ENCODE results near the gene MSRB2.

Gene MSRB2

DNA sequence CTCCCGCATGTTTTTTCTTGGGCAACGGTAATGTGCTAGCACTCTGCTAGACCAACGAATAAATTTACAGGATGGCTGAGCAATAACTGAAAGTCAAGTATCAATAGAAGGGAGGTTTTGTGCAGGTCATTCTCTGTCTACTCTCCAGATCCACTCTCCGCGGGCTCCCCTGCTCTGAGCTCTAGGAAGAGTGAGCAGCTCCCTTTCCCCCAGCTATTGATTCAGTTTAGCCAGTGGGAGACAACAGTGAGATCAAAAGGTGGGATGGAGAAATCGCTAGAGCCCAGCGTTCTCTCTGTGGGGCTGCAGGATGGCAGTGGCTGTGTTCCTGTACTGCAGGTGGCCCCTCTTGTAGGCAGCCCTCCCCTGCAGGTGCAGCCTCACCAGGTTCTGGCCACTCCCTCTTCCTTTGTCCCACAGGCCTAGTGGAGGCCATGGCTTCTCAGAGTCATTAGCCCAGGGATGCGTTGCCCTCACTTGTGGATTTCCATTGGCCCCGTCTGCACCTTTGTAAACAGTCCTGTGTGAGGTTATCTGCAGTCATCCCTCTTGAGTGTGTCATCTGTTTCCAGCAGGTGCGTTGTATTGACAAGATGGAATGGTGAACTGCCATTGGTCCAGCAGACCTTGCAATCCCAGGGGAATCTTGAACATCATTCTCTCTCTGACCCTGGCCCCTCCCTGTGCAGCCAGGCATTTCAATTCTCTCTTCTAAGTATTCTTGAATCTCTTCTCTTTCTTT, 11.1 kb downstream of the MSRB2 start:
- no peak overlapping the region for H2AFZ ChIP-seq (ENCODE audit: low read length)
- no peak overlapping the region for H3K4me2 ChIP-seq (ENCODE audit: low read length)
- 0 out of 2 replicates have a peak, but pooled peaks cover 4% of the 10 kb centered on the region for H3K36me3 ChIP-seq (ENCODE audit: insufficient read depth, low read length)
- H3K4me3 ChIP-seq (ENCODE audit: low read depth, low read length, poor library complexity, severe bottlenecking), result no peak overlapping the region
- no peak overlapping the region for H3K27ac ChIP-seq (ENCODE audit: low read depth, low read length, poor library complexity, severe bottlenecking)
- H3F3A ChIP-seq (ENCODE audit: insufficient read depth, low read length), result no peaks in the 10 kb centered on the region
- no peaks in the 10 kb centered on the region for H3K9me2 ChIP-seq (ENCODE audit: low read depth, low read length)
- H3K9ac ChIP-seq (ENCODE audit: low read length), result no peak overlapping the region
- TF ChIP-seq, protein P1, sequence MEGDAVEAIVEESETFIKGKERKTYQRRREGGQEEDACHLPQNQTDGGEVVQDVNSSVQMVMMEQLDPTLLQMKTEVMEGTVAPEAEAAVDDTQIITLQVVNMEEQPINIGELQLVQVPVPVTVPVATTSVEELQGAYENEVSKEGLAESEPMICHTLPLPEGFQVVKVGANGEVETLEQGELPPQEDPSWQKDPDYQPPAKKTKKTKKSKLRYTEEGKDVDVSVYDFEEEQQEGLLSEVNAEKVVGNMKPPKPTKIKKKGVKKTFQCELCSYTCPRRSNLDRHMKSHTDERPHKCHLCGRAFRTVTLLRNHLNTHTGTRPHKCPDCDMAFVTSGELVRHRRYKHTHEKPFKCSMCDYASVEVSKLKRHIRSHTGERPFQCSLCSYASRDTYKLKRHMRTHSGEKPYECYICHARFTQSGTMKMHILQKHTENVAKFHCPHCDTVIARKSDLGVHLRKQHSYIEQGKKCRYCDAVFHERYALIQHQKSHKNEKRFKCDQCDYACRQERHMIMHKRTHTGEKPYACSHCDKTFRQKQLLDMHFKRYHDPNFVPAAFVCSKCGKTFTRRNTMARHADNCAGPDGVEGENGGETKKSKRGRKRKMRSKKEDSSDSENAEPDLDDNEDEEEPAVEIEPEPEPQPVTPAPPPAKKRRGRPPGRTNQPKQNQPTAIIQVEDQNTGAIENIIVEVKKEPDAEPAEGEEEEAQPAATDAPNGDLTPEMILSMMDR (IDR thresholded peaks at IDR 0.05; ENCODE audit: low read length), result no peak
- no peak for TF ChIP-seq EZH2 (IDR thresholded peaks at IDR 0.05; ENCODE audit: borderline replicate concordance, low read length)
- H4K20me1 ChIP-seq (ENCODE audit: insufficient read depth, low read length), result no peaks in the 10 kb centered on the region
- H3K4me1 ChIP-seq (ENCODE audit: insufficient read depth, low read length, severe bottlenecking), result no peaks in the 10 kb centered on the region
- H3K79me2 ChIP-seq (ENCODE audit: insufficient read depth, low read length), result no peaks in the 10 kb centered on the region
- no peaks in the 10 kb centered on the region for H3K9me3 ChIP-seq (ENCODE audit: low read length)
- no peaks in the 10 kb centered on the region for H3K27me3 ChIP-seq (ENCODE audit: insufficient read depth, low read length)

DNA sequence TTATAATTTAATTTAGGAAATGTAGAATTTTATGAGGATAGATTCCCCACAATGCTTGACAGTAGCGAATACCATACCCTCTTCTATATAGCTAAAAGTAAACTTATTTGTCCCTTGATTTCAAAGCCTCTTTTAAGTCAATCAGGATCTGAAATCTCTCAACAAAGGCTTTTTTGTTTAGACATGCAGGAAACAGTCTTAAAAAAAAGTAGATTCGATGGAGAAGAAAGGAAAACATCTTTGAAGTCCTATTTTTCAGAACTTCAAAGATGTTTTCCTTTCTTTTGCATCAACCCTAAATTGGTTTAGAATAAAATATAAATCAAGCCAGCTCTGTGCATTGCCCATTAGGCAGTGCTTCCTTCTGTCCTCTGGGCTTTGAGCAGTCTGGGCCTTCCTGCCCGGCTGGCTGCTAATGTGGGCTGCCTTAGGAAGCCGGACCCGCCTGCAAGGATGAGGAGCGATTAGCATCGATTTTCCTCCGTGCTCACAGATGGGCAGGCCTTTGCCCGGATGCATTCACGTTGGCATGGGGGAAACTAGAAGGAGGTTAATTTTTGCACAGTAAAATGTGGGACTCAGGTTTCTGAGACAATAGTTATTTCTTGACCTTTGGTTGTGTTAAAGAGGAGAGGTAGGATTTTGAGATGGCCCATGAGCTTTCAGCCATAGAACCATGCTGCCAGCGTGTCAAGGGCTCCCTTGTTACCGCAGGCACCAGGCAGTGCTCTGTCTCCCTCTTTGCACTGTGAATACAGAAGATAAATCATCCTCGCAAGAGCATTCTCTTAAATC, 15.5 kb downstream of the MSRB2 start:
- Histone ChIP-seq H3K9ac (ENCODE audit: low read length) (no peak overlapping the region), H3K9me2 (ENCODE audit: low read depth, low read length) (no peaks in the 10 kb centered on the region), H3K9me3 (ENCODE audit: low read length) (no peaks in the 10 kb centered on the region), H3K4me1 (ENCODE audit: insufficient read depth, low read length, severe bottlenecking) (no peaks in the 10 kb centered on the region), H3K79me2 (ENCODE audit: insufficient read depth, low read length) (no peaks in the 10 kb centered on the region), H3K4me2 (ENCODE audit: low read length) (no peak overlapping the region), H2AFZ (ENCODE audit: low read length) (no peak overlapping the region), H3K27ac (ENCODE audit: low read depth, low read length, poor library complexity, severe bottlenecking) (no peak overlapping the region), H3K4me3 (ENCODE audit: low read depth, low read length, poor library complexity, severe bottlenecking) (no peak overlapping the region), H3F3A (ENCODE audit: insufficient read depth, low read length) (no peaks in the 10 kb centered on the region), H3K36me3 (ENCODE audit: insufficient read depth, low read length) (0 out of 2 replicates have a peak, but pooled peaks cover 4% of the 10 kb centered on the region), H4K20me1 (ENCODE audit: insufficient read depth, low read length) (no peaks in the 10 kb centered on the region), H3K27me3 (ENCODE audit: insufficient read depth, low read length) (no peaks in the 10 kb centered on the region)
- TF ChIP-seq, protein P1 (IDR thresholded peaks at IDR 0.05; ENCODE audit: low read length), result no peak
- TF ChIP-seq EZH2 (IDR thresholded peaks at IDR 0.05; ENCODE audit: borderline replicate concordance, low read length), result no peak

- Histone ChIP-seq H2AFZ (ENCODE audit: low read length) (no peak overlapping the region), H3K9ac (ENCODE audit: low read length) (no peak overlapping the region), H3K9me3 (ENCODE audit: low read length) (no peaks in the 10 kb centered on the region), H3K4me2 (ENCODE audit: low read length) (no peak overlapping the region), H3K36me3 (ENCODE audit: insufficient read depth, low read length) (0 out of 2 replicates have a peak, but pooled peaks cover 4% of the 10 kb centered on the region), H3F3A (ENCODE audit: insufficient read depth, low read length) (no peaks in the 10 kb centered on the region), H3K4me1 (ENCODE audit: insufficient read depth, low read length, severe bottlenecking) (no peaks in the 10 kb centered on the region), H3K4me3 (ENCODE audit: low read depth, low read length, poor library complexity, severe bottlenecking) (no peak overlapping the region), H4K20me1 (ENCODE audit: insufficient read depth, low read length) (no peaks in the 10 kb centered on the region), H3K27me3 (ENCODE audit: insufficient read depth, low read length) (no peaks in the 10 kb centered on the region), H3K9me2 (ENCODE audit: low read depth, low read length) (no peaks in the 10 kb centered on the region), H3K27ac (ENCODE audit: low read depth, low read length, poor library complexity, severe bottlenecking) (no peak overlapping the region), H3K79me2 (ENCODE audit: insufficient read depth, low read length) (no peaks in the 10 kb centered on the region)
- TF ChIP-seq, protein P1 (IDR thresholded peaks at IDR 0.05; ENCODE audit: low read length), result no peak
- TF ChIP-seq EZH2 (IDR thresholded peaks at IDR 0.05; ENCODE audit: borderline replicate concordance, low read length), result no peak
Observed at GRCh38 chr10:23111517-23112286, 16.3 kb downstream of the MSRB2 start.

Data from OCI-LY1 (cell line).